Measurements from ENCODE around the gene OR2A5.

The OR2A5 gene

DNA sequence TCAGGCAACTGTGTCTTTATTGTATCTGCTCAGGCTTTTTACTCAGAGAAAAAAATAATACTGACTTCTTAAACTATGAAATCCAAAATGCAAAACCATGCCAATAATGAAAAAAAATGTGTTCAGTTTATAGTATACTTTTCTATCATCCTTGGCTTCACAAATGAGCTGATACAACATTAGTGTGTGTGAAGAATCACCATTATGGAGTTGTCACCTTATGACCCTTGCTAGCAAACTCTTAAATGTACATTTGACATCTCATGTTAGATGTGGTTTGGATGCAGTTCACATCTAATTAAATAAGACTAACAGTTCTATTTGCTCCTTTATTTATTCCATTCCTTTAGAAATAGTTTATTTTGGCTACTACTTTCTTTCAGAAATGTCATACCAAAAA is 56.5 kb downstream of the OR2A5 start:
- DNase-seq (ENCODE audit: extremely low spot score, insufficient read length, low read depth), result no peak
- no peak for FAIRE-seq

Measured in GM18507 (cell line).